ENCODE data around the gene EQTN.

EQTN gene

GRCh38 chr9:27303219-27303618 lies 6.3 kb upstream of the EQTN start:
- 2% methylated on average over 5 of the region's 6 CpGs for WGBS

DNA sequence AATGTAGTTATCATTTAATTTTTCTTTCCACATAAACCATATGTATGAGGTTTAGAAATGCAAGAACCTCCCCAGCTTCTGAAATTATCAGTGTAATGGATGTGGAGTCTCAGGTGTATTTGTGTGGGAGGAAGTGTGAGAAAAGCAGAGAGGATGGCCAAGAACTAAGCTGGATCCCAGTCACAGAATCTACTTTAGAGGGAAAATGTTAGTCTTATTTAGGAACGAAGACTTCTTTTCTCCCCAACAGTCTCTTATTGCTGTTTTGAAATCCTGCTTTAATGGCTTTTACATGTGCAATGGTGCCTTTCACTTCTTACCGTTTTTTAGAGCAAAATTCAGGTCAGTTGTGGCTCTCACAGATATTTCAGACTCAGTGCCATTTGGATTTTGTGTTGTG lies 3.0 kb downstream of the EQTN start:
- WGBS: 95% methylated on average over 2 of the region's 2 CpGs
- Histone ChIP-seq H2BK120ac (ENCODE audit: low read depth, low read length) (no peak overlapping the region), H2BK15ac (ENCODE audit: low read depth, poor library complexity, severe bottlenecking) (no peak overlapping the region), H3K4me1 (ENCODE audit: control insufficient read depth, insufficient read depth, low read depth, low read length) (no peaks in the 10 kb centered on the region), H2AK5ac (ENCODE audit: low read length, severe bottlenecking) (no peak overlapping the region), H3K36me3 (ENCODE audit: control insufficient read depth in 1 of 2, insufficient read depth in 2 of 2, low read depth in 1 of 2, low read length in 2 of 2) (no peaks in the 10 kb centered on the region), H2AFZ (ENCODE audit: low read depth, low read length) (no peak overlapping the region), H3K9me3 (ENCODE audit: control insufficient read depth, low read length) (no peaks in the 10 kb centered on the region), H3K27me3 (ENCODE audit: control insufficient read depth in 1 of 2, insufficient read depth in 1 of 2, low read length in 2 of 2) (peaks cover 0 to 12% of the 10 kb centered on the region in 2 experiments), H3K18ac (ENCODE audit: low read depth in 1 of 2, low read length in 2 of 2) (no peak overlapping the region), H3K14ac (ENCODE audit: low read length in 2 of 2) (no peak overlapping the region), H3K4ac (ENCODE audit: low read depth in 1 of 2, low read length in 2 of 2) (no peak overlapping the region), H4K8ac (ENCODE audit: low read length) (no peak overlapping the region), H2BK5ac (ENCODE audit: low read depth, low read length, poor library complexity, severe bottlenecking) (no peak overlapping the region), H3K9ac (ENCODE audit: low read length) (peak overlapping the region; percentile 81), H2BK12ac (ENCODE audit: low read length in 2 of 2) (no peak overlapping the region), H3K4me3 (ENCODE audit: insufficient read depth in 1 of 2, low read depth in 1 of 2, low read length in 2 of 2) (peak overlapping the region in 1 of 2 experiments; percentile 61), H3K27ac (ENCODE audit: low read length, poor library complexity, severe bottlenecking) (no peak overlapping the region), H3K4me2 (ENCODE audit: low read length, poor library complexity, severe bottlenecking) (no peak overlapping the region), H4K91ac (ENCODE audit: low read length) (no peak overlapping the region), H3K23ac (ENCODE audit: low read length in 2 of 2) (no peak overlapping the region), H3K79me1 (replicated peaks; ENCODE audit: low read length, poor library complexity, severe bottlenecking) (no peaks in the 10 kb centered on the region)
- no peak for DNase-seq

More at GRCh38 chr9:27303219-27303618, 6.3 kb upstream of the EQTN start:
- Histone ChIP-seq H3K27ac (ENCODE audit: low read length, poor library complexity, severe bottlenecking) (no peak overlapping the region), H3K4me3 (ENCODE audit: insufficient read depth in 1 of 2, low read depth in 1 of 2, low read length in 2 of 2) (peak overlapping the region in 1 of 2 experiments; percentile 29), H3K18ac (ENCODE audit: low read depth in 1 of 2, low read length in 2 of 2) (peak overlapping the region in 1 of 2 experiments; percentile 35), H4K8ac (ENCODE audit: low read length) (peak overlapping the region; percentile 66), H3K4me1 (ENCODE audit: control insufficient read depth, insufficient read depth, low read depth, low read length) (peaks cover 2% of the 10 kb centered on the region), H2BK120ac (ENCODE audit: low read depth, low read length) (no peak overlapping the region), H3K23ac (ENCODE audit: low read length in 2 of 2) (no peak overlapping the region), H3K14ac (ENCODE audit: low read length in 2 of 2) (no peak overlapping the region), H3K4me2 (ENCODE audit: low read length, poor library complexity, severe bottlenecking) (no peak overlapping the region), H2AK5ac (ENCODE audit: low read length, severe bottlenecking) (no peak overlapping the region), H3K9me3 (ENCODE audit: control insufficient read depth, low read length) (peaks cover 3% of the 10 kb centered on the region), H3K36me3 (ENCODE audit: control insufficient read depth in 1 of 2, insufficient read depth in 2 of 2, low read depth in 1 of 2, low read length in 2 of 2) (no peaks in the 10 kb centered on the region), H3K4ac (ENCODE audit: low read depth in 1 of 2, low read length in 2 of 2) (no peak overlapping the region), H3K9ac (ENCODE audit: low read length) (peak overlapping the region; percentile 52), H4K91ac (ENCODE audit: low read length) (no peak overlapping the region), H2AFZ (ENCODE audit: low read depth, low read length) (peak overlapping the region; percentile 32), H2BK5ac (ENCODE audit: low read depth, low read length, poor library complexity, severe bottlenecking) (no peak overlapping the region), H3K27me3 (ENCODE audit: control insufficient read depth in 1 of 2, insufficient read depth in 1 of 2, low read length in 2 of 2) (peaks cover 0 to 4% of the 10 kb centered on the region in 2 experiments), H2BK12ac (ENCODE audit: low read length in 2 of 2) (peak overlapping the region in 1 of 2 experiments; percentile 56), H2BK15ac (ENCODE audit: low read depth, poor library complexity, severe bottlenecking) (no peak overlapping the region), H3K79me1 (replicated peaks; ENCODE audit: low read length, poor library complexity, severe bottlenecking) (no peaks in the 10 kb centered on the region)
- peak; percentile 89 for DNase-seq

- no peaks in the 10 kb centered on the region for H3K36me3 ChIP-seq (ENCODE audit: control insufficient read depth in 1 of 2, insufficient read depth in 2 of 2, low read depth in 1 of 2, low read length in 2 of 2)
- no peak overlapping the region for H4K8ac ChIP-seq (ENCODE audit: low read length)
- no peak overlapping the region for H3K23ac ChIP-seq (ENCODE audit: low read length in 2 of 2)
- H3K4me2 ChIP-seq (ENCODE audit: low read length, poor library complexity, severe bottlenecking): no peak overlapping the region
- no peak overlapping the region for H3K18ac ChIP-seq (ENCODE audit: low read depth in 1 of 2, low read length in 2 of 2)
- no peak overlapping the region for H2BK15ac ChIP-seq (ENCODE audit: low read depth, poor library complexity, severe bottlenecking)
- no peak overlapping the region for H4K91ac ChIP-seq (ENCODE audit: low read length)
- no peaks in the 10 kb centered on the region for H3K79me1 ChIP-seq (replicated peaks; ENCODE audit: low read length, poor library complexity, severe bottlenecking)
- H2BK12ac ChIP-seq (ENCODE audit: low read length in 2 of 2): no peak overlapping the region
- no peaks in the 10 kb centered on the region for H3K4me1 ChIP-seq (ENCODE audit: control insufficient read depth, insufficient read depth, low read depth, low read length)
- no peak overlapping the region for H3K4ac ChIP-seq (ENCODE audit: low read depth in 1 of 2, low read length in 2 of 2)
- H2AFZ ChIP-seq (ENCODE audit: low read depth, low read length): no peak overlapping the region
- no peak for DNase-seq
- H3K27ac ChIP-seq (ENCODE audit: low read length, poor library complexity, severe bottlenecking): no peak overlapping the region
- no peak overlapping the region for H3K14ac ChIP-seq (ENCODE audit: low read length in 2 of 2)
- 77% methylated on average over 7 of the region's 7 CpGs for WGBS
- no peak overlapping the region for H2AK5ac ChIP-seq (ENCODE audit: low read length, severe bottlenecking)
- peaks cover 0 to 12% of the 10 kb centered on the region in 2 experiments for H3K27me3 ChIP-seq (ENCODE audit: control insufficient read depth in 1 of 2, insufficient read depth in 1 of 2, low read length in 2 of 2)
- H3K4me3 ChIP-seq (ENCODE audit: insufficient read depth in 1 of 2, low read depth in 1 of 2, low read length in 2 of 2): peak overlapping the region in 1 of 2 experiments; percentile 61
- no peak overlapping the region for H2BK120ac ChIP-seq (ENCODE audit: low read depth, low read length)
- H2BK5ac ChIP-seq (ENCODE audit: low read depth, low read length, poor library complexity, severe bottlenecking): no peak overlapping the region
- peak overlapping the region; percentile 81 for H3K9ac ChIP-seq (ENCODE audit: low read length)
- H3K9me3 ChIP-seq (ENCODE audit: control insufficient read depth, low read length): no peaks in the 10 kb centered on the region
These were observed 4.1 kb downstream of the EQTN start for GRCh38 chr9:27292659-27293405.

DNA sequence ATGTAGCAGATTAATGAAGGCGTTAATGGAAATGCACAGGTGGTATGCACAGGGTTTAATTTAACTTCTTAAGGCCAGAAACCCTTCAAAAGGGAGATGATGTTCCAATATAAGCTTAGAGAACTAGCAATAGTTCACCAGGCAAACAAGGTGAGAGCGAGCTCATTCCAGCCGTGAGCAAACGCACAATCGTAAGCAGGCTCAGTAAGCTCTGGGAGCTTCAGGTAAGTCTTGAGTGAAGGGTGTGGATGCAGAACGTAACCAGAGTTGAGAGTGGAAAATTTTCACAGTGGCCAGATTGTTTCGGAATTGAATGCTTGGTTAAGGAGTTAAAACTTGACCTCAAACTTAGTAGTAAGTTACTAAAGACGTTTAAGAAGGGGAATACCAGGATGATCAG lies 5.7 kb downstream of the EQTN start:
- Histone ChIP-seq H3K4me2 (ENCODE audit: low read length, poor library complexity, severe bottlenecking) (no peak overlapping the region), H3K23ac (ENCODE audit: low read length in 2 of 2) (no peak overlapping the region), H3K14ac (ENCODE audit: low read length in 2 of 2) (no peak overlapping the region), H3K4me1 (ENCODE audit: control insufficient read depth, insufficient read depth, low read depth, low read length) (no peaks in the 10 kb centered on the region), H4K8ac (ENCODE audit: low read length) (no peak overlapping the region), H2BK5ac (ENCODE audit: low read depth, low read length, poor library complexity, severe bottlenecking) (no peak overlapping the region), H4K91ac (ENCODE audit: low read length) (no peak overlapping the region), H3K27me3 (ENCODE audit: control insufficient read depth in 1 of 2, insufficient read depth in 1 of 2, low read length in 2 of 2) (peaks cover 0 to 12% of the 10 kb centered on the region in 2 experiments), H3K18ac (ENCODE audit: low read depth in 1 of 2, low read length in 2 of 2) (no peak overlapping the region), H3K27ac (ENCODE audit: low read length, poor library complexity, severe bottlenecking) (no peak overlapping the region), H3K36me3 (ENCODE audit: control insufficient read depth in 1 of 2, insufficient read depth in 2 of 2, low read depth in 1 of 2, low read length in 2 of 2) (no peaks in the 10 kb centered on the region), H2BK120ac (ENCODE audit: low read depth, low read length) (no peak overlapping the region), H3K4ac (ENCODE audit: low read depth in 1 of 2, low read length in 2 of 2) (no peak overlapping the region), H2BK15ac (ENCODE audit: low read depth, poor library complexity, severe bottlenecking) (no peak overlapping the region), H3K79me1 (replicated peaks; ENCODE audit: low read length, poor library complexity, severe bottlenecking) (no peaks in the 10 kb centered on the region), H3K9ac (ENCODE audit: low read length) (no peak overlapping the region), H2AFZ (ENCODE audit: low read depth, low read length) (no peak overlapping the region), H3K9me3 (ENCODE audit: control insufficient read depth, low read length) (no peaks in the 10 kb centered on the region), H2BK12ac (ENCODE audit: low read length in 2 of 2) (no peak overlapping the region), H2AK5ac (ENCODE audit: low read length, severe bottlenecking) (no peak overlapping the region), H3K4me3 (ENCODE audit: insufficient read depth in 1 of 2, low read depth in 1 of 2, low read length in 2 of 2) (peak overlapping the region in 1 of 2 experiments; percentile 38)
- WGBS: 91% methylated on average over 7 of the region's 8 CpGs
- DNase-seq: no peak

Measured in mesenchymal stem cell (in vitro differentiated cells and primary cell).